Panc1 (cell line): ENCODE results near the gene FRY. TPM values are rescaled to one million over a fixed set of nuclear protein-coding genes. Genes with fewer than 3 reads are reported as not detected.

Experiments used
- ATAC-seq: fragments of 200-7000 bp; cut with Tn5 transposase; 2 replicates; pipeline ENCODE4 v1.9.1; 2020; ENCODE audit warnings: mild to moderate bottlenecking, moderate library complexity
- BruUV-seq: library from RNA; stranded (reverse); fragments of 400-500 nt; replicated peaks from 2 replicates; lab custom pipeline; 2021; lab: Mats Ljungman, UMichigan
- CTCF ChIA-PET: fragments of 300-600 bp; sonication (Branson Sonifier 250); formaldehyde crosslinking; loops from one replicate; lab custom pipeline; 2022; ENCODE audit warnings: antibody characterized with exemption; lab: Charles Lee
- POLR2A ChIA-PET: fragments of 300-600 bp; sonication (Branson Sonifier 250); formaldehyde crosslinking; loops from one replicate; lab custom pipeline; 2022; ENCODE audit warnings: antibody characterized with exemption; lab: Charles Lee
- DNase-seq: peaks from one replicate; pipeline ENCODE4 v3.0.0-alpha.2; 2010; ENCODE audit warnings: low read depth, low spot score
- H3K27ac ChIP-seq: 2 replicates; pipeline ENCODE4 v1.5.1; 2011; ENCODE audit warnings: mild to moderate bottlenecking, low read length, inconsistent platforms
- H3K27me3 ChIP-seq: fragments of 200-500 bp; sonication (Bioruptor generic); 2 replicates; pipeline ENCODE4 v1.6.0; 2014; ENCODE audit warnings: low read length, inconsistent platforms; ENCODE audit not compliant: control insufficient read depth, insufficient read depth
- H3K36me3 ChIP-seq: fragments of 200-500 bp; sonication (Bioruptor generic); 2 replicates; pipeline ENCODE4 v1.5.1; 2014; ENCODE audit warnings: inconsistent platforms, mild to moderate bottlenecking, low read length, moderate library complexity; ENCODE audit not compliant: control insufficient read depth, insufficient read depth
- H3K4me1 ChIP-seq: 2 replicates; pipeline ENCODE4 v1.5.1; 2011; ENCODE audit warnings: inconsistent platforms, mild to moderate bottlenecking, low read length, moderate library complexity; ENCODE audit not compliant: control insufficient read depth, insufficient read depth
- H3K4me3 ChIP-seq, 2 experiments: 2 replicates each; pipeline ENCODE4 v1.5.1; 2011 to 2012; ENCODE audit warnings: low read depth in 2 of 2, low read length in 2 of 2, mild to moderate bottlenecking in 2 of 2, inconsistent platforms in 1 of 2, moderate library complexity in 1 of 2
- H3K9me3 ChIP-seq: fragments of 200-500 bp; sonication (Bioruptor generic); 2 replicates; pipeline ENCODE4 v1.5.1; 2014; ENCODE audit warnings: low read depth, mild to moderate bottlenecking, inconsistent platforms, low read length, moderate library complexity; ENCODE audit not compliant: control insufficient read depth, insufficient read depth
- POLR2AphosphoS5 ChIP-seq: IDR thresholded peaks from 2 replicates; pipeline ENCODE4 v1.6.1; 2012; ENCODE audit warnings: mild to moderate bottlenecking, low read depth, low read length, moderate library complexity
- SIN3A ChIP-seq: IDR thresholded peaks from 2 replicates; pipeline ENCODE4 v1.6.1; 2012; ENCODE audit warnings: low read depth, mild to moderate bottlenecking, low read length, moderate library complexity, borderline replicate concordance; ENCODE audit not compliant: insufficient read depth
- TCF7L2 ChIP-seq: IDR thresholded peaks from 2 replicates; pipeline ENCODE4 v1.6.1; 2011; ENCODE audit warnings: mild to moderate bottlenecking, low read depth, low read length, inconsistent platforms
- in situ Hi-C: cut with HindIII; loops from 2 replicates; pipeline ENCODE4 v1.10.0; 2016; ENCODE audit warnings: low sequenced_read_pairs, low pct_unique_long_range_greater_than_20kb
- intact Hi-C: fragments of 100-400 bp; cut with micrococcal nuclease; formaldehyde crosslinking; loops from one replicate; pipeline ENCODE4 v1.10.0; 2022; ENCODE audit not compliant: unreplicated experiment
- total RNA-seq: library from RNA; stranded (reverse); gene quantifications from one replicate; pipeline ENCODE4 v1.2.1, GENCODE V29; 2021; ENCODE audit not compliant: unreplicated experiment
- TF ChIP-seq, protein P1 (sequence below): fragments of 450-650 bp; IDR thresholded peaks from 2 replicates; pipeline ENCODE4 v1.5.1; 2017; ENCODE audit warnings: mild to moderate bottlenecking
- TF ChIP-seq, protein P2 (sequence below), 2 experiments: IDR thresholded peaks; 2 replicates each; pipeline ENCODE4 v1.6.1; 2011 to 2012; ENCODE audit warnings: low read depth in 2 of 2, control low read depth in 1 of 2, low read length in 1 of 2, mild to moderate bottlenecking in 1 of 2, moderate library complexity in 1 of 2; ENCODE audit not compliant: insufficient read depth in 1 of 2

Gene FRY
- total RNA-seq, 1 experiment from 2014 or later = 0.18 TPM

DNA sequence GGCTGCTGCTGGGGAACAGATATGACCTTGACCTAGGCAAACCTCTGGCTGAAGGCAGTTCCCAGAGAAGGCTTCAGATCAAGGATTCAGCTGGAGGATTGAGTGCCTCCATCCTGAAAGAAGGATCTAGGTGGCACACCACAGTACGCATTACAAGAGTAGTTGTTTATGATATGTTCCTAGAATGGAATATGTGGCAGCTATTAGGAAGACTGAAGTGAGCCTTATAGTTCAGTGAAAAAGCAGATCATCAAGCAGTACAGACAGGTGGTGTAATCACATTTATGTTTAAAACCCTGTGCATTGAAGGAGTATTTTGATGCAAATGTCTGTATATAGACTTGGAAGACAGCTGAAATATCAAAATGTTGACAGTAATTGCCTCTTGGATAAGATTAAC is 167.6 kb downstream of the FRY start:
- CTCF ChIA-PET = no interaction called here
- Histone ChIP-seq H3K27me3 (no peaks in the 10 kb centered on the region), H3K9me3 (no peaks in the 10 kb centered on the region), H3K4me3 (no peak overlapping the region), H3K27ac (no peak overlapping the region), H3K36me3 (no peaks in the 10 kb centered on the region), H3K4me1 (no peaks in the 10 kb centered on the region)
- intact Hi-C loops = no loop called here
- DNase-seq = no peak
- no peak for ATAC-seq
- TF ChIP-seq, protein P1, sequence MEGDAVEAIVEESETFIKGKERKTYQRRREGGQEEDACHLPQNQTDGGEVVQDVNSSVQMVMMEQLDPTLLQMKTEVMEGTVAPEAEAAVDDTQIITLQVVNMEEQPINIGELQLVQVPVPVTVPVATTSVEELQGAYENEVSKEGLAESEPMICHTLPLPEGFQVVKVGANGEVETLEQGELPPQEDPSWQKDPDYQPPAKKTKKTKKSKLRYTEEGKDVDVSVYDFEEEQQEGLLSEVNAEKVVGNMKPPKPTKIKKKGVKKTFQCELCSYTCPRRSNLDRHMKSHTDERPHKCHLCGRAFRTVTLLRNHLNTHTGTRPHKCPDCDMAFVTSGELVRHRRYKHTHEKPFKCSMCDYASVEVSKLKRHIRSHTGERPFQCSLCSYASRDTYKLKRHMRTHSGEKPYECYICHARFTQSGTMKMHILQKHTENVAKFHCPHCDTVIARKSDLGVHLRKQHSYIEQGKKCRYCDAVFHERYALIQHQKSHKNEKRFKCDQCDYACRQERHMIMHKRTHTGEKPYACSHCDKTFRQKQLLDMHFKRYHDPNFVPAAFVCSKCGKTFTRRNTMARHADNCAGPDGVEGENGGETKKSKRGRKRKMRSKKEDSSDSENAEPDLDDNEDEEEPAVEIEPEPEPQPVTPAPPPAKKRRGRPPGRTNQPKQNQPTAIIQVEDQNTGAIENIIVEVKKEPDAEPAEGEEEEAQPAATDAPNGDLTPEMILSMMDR = no peak
- in situ Hi-C loops = no loop called here
- BruUV-seq = no TSS peak
- POLR2A ChIA-PET = no interaction called here

DNA sequence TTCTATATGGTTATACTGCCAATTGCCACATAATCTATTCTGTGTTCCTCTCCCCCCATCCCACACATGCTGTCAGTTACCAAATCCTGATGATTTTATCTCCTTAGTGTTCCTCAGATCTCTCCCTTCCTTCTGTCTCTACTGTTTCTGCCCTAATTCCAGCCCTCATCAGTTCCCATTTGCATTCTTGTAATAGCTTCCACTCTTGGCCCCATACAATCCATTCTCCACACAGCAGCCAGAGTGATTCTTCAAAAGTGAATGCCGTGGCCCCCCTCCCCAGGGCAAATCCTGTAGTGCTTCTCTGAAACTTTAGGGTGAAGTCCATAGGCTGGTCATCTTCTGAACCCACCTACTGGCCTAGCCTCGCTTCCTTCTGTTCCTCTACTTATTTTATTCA is 169.2 kb downstream of the FRY start:
- ATAC-seq (no peak), DNase-seq (no peak)
- H3K9me3 ChIP-seq = no peaks in the 10 kb centered on the region
- ChIA-PET CTCF (no interaction called here), POLR2A (no interaction called here)
- no peaks in the 10 kb centered on the region for H3K36me3 ChIP-seq
- H3K27me3 ChIP-seq = no peaks in the 10 kb centered on the region
- in situ Hi-C loops = no loop called here
- H3K4me1 ChIP-seq = no peaks in the 10 kb centered on the region
- H3K4me3 ChIP-seq = no peak overlapping the region
- BruUV-seq = no TSS peak
- TF ChIP-seq SIN3A (no peak), POLR2AphosphoS5 (no peak), TCF7L2 (no peak)
- TF ChIP-seq, protein P2, sequence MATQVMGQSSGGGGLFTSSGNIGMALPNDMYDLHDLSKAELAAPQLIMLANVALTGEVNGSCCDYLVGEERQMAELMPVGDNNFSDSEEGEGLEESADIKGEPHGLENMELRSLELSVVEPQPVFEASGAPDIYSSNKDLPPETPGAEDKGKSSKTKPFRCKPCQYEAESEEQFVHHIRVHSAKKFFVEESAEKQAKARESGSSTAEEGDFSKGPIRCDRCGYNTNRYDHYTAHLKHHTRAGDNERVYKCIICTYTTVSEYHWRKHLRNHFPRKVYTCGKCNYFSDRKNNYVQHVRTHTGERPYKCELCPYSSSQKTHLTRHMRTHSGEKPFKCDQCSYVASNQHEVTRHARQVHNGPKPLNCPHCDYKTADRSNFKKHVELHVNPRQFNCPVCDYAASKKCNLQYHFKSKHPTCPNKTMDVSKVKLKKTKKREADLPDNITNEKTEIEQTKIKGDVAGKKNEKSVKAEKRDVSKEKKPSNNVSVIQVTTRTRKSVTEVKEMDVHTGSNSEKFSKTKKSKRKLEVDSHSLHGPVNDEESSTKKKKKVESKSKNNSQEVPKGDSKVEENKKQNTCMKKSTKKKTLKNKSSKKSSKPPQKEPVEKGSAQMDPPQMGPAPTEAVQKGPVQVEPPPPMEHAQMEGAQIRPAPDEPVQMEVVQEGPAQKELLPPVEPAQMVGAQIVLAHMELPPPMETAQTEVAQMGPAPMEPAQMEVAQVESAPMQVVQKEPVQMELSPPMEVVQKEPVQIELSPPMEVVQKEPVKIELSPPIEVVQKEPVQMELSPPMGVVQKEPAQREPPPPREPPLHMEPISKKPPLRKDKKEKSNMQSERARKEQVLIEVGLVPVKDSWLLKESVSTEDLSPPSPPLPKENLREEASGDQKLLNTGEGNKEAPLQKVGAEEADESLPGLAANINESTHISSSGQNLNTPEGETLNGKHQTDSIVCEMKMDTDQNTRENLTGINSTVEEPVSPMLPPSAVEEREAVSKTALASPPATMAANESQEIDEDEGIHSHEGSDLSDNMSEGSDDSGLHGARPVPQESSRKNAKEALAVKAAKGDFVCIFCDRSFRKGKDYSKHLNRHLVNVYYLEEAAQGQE (IDR thresholded peaks at IDR 0.05; ENCODE audit: insufficient read depth in 1 of 2, low read depth in 2 of 2, low read length in 1 of 2) = no peak
- TF ChIP-seq, protein P1 = no peak
- no peak overlapping the region for H3K27ac ChIP-seq
- intact Hi-C loops = no loop called here

DNA sequence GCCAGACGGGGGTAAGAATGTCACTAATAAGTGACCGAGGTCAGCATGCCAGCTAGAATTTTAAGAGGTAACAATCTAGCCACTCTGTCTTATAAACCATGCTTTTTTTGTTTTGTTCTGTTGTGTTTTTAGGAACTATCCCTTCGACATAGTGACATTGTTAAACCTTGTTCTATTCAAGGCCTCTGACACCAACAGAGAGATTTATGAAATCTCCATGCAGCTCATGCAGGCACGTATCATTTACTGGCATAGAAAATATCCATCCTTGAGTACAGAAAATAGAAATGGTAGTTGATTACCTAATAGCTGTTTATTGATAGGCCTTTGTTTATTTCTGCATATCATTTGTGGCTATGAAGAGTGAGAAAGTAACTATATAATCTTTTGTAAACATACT is 170.2 kb downstream of the FRY start:
- DNase-seq (no peak), ATAC-seq (no peak)
- H3K36me3 ChIP-seq = no peaks in the 10 kb centered on the region
- no TSS peak for BruUV-seq
- TF ChIP-seq SIN3A (no peak), POLR2AphosphoS5 (no peak), TCF7L2 (no peak)
- TF ChIP-seq, protein P2 (IDR thresholded peaks at IDR 0.05; ENCODE audit: insufficient read depth in 1 of 2, low read depth in 2 of 2, low read length in 1 of 2) = no peak
- TF ChIP-seq, protein P1 = no peak
- no peak overlapping the region for H3K4me3 ChIP-seq
- in situ Hi-C loops (no loop called here), intact Hi-C loops (no loop called here)
- CTCF ChIA-PET = no interaction called here
- no peaks in the 10 kb centered on the region for H3K27me3 ChIP-seq
- POLR2A ChIA-PET = no interaction called here
- H3K4me1 ChIP-seq = no peaks in the 10 kb centered on the region
- H3K9me3 ChIP-seq = no peaks in the 10 kb centered on the region
- H3K27ac ChIP-seq = no peak overlapping the region
